ENCODE results near the gene ATG5.
"Not testable (repeated sequence)": the region's sequence is repeated elsewhere in the genome, so short reads cannot be mapped to it uniquely, and the experiment has no call there.

The ATG5 gene

GRCh38 chr6:106309766-106310373 lies 15.7 kb downstream of the ATG5 start:
- no peak for DNase-seq (ENCODE audit: low spot score)

DNA sequence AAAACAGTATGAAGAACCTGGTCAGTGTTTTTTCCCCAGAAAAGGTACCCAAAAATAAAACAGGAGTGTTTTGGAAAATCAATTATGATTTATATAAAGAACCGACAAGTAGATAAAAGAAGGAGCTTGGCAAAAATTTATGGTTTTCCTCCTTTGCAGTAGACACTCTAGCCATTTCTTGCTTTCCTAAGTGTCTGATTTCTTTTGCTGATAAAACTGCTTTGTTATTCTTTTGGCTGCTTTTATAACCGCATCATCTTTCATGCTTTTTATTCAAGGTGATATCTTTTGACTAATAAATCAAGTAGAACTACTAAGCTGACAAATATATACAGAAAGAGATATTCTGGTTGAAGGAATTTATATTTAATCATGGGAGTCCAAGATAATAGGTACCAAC lies 16.6 kb downstream of the ATG5 start:
- no peak for DNase-seq (ENCODE audit: low spot score)

GRCh38 chr6:106305740-106306139 lies 19.8 kb downstream of the ATG5 start:
- no peak for DNase-seq (ENCODE audit: low spot score)

DNA sequence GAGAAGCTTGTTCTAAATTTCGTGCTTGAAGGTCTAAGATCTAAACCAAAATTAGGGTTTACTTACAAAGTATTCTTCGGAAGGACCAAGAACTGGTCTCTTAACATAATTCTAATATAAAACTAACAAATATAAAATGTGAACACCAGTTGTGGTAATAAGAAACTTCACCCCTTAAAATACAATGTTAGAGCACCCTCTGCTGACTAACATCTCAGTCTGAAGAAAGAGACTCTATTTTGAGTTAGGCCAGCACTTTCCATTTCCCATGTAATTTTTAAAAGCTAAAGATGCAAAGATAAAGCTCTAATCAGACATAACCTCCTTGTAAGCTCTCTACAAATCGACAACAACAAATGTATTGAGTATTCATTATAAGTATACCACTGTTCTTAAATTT lies 24.6 kb downstream of the ATG5 start:
- peak; percentile 45 for DNase-seq (ENCODE audit: low spot score)

GRCh38 chr6:106300020-106300780 lies 25.4 kb downstream of the ATG5 start:
- DNase-seq (ENCODE audit: low spot score) = no peak

DNA sequence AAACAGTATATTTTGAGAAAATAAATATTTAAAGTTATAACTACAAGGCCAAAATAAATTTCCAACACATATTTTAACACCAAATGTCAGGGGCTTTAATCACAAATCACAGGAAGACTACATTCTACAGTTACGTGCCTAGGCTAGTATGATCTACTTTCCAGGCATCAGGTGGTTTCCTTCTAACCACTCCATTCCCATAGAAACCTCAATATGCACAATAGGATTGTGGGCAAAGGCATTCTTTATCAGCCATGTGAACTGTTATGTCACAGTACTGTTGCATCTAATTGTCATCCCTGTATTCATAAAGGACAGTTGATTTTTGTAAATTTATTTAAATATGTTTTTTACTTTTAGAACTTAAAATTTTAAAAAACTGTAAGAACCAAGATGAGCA lies 32.4 kb downstream of the ATG5 start:
- no peak for DNase-seq (ENCODE audit: low spot score)

GRCh38 chr6:106290954-106291353 lies 34.6 kb downstream of the ATG5 start:
- DNase-seq (ENCODE audit: low spot score) = no peak

GRCh38 chr6:106290032-106290431 lies 35.5 kb downstream of the ATG5 start:
- no peak for DNase-seq (ENCODE audit: low spot score)

- DNase-seq (ENCODE audit: low spot score) = no peak
These were observed 38.3 kb downstream of the ATG5 start for GRCh38 chr6:106287215-106287614.

- DNase-seq (ENCODE audit: low spot score) = no peak
These were observed 38.8 kb downstream of the ATG5 start for GRCh38 chr6:106286746-106287145.

DNA sequence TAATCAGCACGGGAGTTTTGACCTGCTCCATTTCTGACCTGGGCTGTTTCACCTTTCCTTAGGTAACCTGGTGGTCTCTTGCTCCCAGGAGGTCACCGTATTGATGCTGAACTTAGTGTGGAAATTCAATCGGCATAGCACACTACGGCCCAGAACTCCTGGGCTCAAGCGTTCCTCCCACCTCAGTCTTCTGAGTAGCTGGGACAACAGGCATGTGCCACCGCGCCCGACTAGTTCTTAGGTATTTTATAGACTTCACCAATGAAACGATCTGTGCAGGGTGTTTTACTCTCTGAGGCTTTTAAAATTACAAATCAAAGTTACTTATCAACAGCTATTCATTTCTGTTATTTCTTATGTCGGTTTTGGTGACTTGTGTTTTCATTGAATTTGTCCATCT lies 42.1 kb downstream of the ATG5 start:
- DNase-seq (ENCODE audit: low spot score) = no peak

DNA sequence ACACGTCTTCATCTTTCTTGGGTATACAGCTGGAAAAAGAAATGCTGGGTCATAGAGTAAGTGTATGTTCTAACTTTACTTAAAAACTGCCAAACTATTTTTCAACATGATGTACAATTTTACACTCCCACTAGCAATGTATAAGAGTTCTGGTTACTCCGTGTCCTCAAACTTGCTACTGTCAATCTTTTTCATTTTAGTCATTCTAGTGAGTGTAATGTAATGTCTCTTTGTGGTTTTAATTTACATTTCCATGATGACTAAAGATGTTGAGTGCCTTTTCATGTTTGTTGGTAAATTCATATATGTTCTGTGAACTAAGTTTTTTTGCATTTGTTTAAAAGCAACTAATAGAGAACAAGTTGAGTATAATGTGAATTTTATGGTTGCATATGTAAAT lies 43.9 kb downstream of the ATG5 start:
- peak; percentile 27 for DNase-seq (ENCODE audit: low spot score)

GRCh38 chr6:106281088-106281487 lies 44.5 kb downstream of the ATG5 start:
- DNase-seq (ENCODE audit: low spot score) = no peak

DNA sequence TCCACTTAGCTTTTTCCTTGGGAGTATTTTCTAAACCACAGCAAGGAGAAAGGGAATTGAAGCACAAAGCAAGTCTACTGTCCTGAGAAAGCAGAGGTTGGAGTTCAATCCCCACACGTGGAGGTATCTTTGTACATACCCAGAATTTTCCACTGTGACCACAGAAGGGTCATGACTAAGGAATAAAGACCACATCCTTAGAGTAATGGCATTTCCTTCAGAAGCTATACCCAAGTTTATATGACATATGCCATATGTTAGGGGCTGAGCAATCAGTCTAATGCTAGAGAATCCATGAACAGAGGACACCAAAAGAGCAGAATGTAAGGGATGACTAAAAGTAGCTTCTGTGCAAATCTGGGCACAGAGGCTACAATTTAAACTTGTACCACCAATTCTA lies 46.4 kb downstream of the ATG5 start:
- peak; percentile 4 for DNase-seq (ENCODE audit: low spot score)

GRCh38 chr6:106275692-106276091 lies 49.9 kb downstream of the ATG5 start:
- DNase-seq (ENCODE audit: low spot score) = peak; percentile 50

- DNase-seq (ENCODE audit: low spot score) = peak; percentile 40
These were observed 52.5 kb downstream of the ATG5 start for GRCh38 chr6:106273087-106273486.

DNA sequence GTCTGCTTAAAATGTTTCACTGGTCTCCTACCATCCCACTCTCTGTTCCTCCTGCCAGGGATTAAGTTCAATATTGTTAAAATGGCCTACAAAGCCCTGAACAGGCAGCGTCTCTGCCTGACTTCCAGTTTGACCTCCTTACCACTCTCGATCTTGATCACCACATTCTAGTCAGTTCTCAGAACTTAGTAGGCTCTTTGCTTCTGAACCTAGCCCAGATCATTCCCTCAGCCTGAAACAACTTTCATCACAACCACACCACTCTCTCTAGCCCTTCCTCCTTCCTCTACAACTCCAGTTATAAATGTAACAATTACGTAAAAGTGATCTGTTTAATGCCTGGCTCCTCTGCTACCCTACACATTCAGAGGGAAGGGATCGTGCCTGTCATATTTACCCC lies 53.3 kb downstream of the ATG5 start:
- no peak for DNase-seq (ENCODE audit: low spot score)

GRCh38 chr6:106270414-106270813 lies 55.1 kb downstream of the ATG5 start:
- no peak for DNase-seq (ENCODE audit: low spot score)

DNA sequence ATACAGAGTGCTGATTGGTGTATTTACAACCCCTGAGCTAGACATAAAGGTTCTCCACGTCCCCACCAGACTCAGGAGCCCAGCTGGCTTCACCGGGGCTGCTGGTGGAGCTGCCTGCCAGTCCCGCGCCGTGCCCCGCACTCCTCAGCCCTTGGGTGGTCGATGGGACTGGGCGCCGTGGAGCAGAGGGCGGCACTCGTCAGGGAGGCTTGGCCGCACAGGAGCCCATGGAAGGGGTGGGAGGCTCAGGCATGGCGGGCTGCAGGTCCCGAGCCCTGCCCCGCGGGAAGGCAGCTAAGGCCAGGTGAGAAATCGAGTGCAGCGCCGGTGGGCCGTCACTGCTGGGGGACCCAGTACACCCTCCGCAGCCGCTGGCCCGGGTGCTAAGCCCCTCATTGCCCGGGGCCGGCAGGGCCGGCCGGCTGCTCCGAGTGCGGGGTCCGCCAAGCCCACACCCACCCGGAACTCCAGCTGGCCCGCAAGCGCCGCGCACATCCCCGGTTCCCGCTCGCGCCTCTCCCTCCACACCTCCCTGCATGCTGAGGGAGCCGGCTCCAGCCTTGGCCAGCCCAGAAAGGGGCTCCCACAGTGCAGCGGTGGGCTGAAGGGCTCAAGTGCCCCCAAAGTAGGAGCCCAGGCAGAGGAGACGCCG lies 56.2 kb downstream of the ATG5 start:
- not testable (repeated sequence) for DNase-seq (ENCODE audit: low spot score)

GRCh38 chr6:106268500-106268899 lies 57.1 kb downstream of the ATG5 start:
- not testable (repeated sequence) for DNase-seq (ENCODE audit: low spot score)

- not testable (repeated sequence) for DNase-seq (ENCODE audit: low spot score)
These were observed 61.1 kb downstream of the ATG5 start for GRCh38 chr6:106264433-106264832.

GRCh38 chr6:106259748-106260147 lies 65.8 kb downstream of the ATG5 start:
- not testable (repeated sequence) for DNase-seq (ENCODE audit: low spot score)

DNA sequence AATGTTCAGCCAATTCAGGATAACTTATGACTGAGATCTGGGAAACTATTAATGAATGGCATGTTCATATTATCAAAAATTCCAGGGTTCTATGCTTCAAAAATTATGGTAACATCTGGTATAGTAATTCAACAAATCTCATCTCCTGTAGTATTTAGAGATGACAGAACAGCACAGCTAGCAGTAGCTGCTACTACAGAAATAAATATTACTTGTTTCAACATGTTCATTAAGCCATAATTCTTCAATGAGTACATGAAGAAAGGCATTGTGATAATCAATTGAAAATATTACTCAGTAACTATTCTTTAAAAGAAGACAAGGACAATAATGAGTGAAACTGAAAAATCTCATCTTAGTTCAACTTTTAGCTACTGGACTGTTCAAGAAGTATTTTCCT lies 66.8 kb downstream of the ATG5 start:
- DNase-seq (ENCODE audit: low spot score) = no peak

All from activated CD4-positive, alpha-beta T cell treated with anti-CD3 and anti-CD28 coated beads, Interleukin-2, Interleukin-4, amounts not matched to agents 100 ng/mL and 50 ng/mL, durations not matched to agents 16 hours and 8 hours (primary cell).